NCI-H146 treated with DMSO at 0.1 percent for 48 hours (cell line): ENCODE results near the gene DGCR2.

Experiments
- DNase-seq: peaks from one replicate; lab custom pipeline; 2025; ENCODE audit not compliant: unreplicated experiment; lab: John Stamatoyannopoulos, UW

The DGCR2 gene

DNA sequence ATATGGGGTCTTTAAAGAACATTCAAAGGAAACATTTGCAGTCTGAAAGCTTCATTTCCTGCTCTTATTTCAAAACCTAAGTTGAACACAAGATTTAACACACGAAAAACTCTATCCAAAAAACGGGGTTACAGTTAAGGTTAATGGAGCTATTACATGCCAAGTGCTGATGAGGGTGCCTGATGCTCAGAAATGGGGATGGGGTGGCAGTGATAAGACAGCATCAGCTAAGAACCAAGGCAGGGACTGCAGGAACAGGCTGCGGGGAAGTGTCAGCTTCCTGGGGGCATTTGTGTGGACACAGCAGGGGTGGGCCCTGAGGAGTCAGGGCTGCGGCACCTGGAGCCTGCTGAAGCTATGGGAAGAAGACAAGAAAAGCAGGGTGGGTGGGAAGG lies 12.2 kb downstream of the DGCR2 start:
- DNase-seq, result no peak

DNA sequence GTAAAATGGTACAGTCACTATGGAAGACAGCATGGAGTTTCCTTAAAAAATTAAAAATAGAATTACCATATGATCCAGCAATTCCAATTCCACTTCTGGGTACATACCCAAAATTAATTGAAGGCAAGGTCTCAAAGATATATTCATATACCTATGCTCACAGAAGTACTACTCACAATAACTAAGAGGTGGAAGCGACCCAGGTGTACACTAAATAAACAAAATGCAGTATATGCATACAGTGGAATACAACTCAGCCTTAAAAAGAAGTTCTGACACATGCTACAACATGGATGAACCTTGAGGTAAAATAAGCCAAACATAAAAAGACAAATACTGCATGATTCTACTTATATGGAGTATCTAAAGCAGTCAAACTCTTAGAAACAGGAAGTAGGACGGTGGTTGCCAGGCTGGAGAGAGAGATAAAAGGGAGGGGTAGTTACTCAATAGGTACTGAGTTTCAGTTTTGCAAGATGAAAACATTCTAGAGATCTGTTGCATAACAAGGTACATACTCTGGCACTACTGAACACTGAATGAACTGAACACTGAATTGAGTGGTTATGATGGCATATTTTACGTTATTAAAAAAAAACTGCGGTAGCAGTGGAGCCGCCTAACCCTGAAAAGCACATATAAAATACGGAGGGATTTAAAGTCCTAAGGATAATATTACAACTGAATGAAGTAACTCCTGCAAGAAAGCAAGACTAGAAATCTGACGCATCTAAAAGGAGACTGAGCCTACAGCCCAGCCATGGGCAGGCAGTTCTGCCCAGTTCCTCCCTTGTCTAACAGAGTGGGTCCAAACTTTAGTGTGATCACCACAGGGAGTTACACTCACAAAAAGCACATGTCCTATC lies 12.8 kb downstream of the DGCR2 start:
- no peak for DNase-seq

GRCh38 chr22:19108807-19109197 lies 13.4 kb downstream of the DGCR2 start:
- no peak for DNase-seq

DNA sequence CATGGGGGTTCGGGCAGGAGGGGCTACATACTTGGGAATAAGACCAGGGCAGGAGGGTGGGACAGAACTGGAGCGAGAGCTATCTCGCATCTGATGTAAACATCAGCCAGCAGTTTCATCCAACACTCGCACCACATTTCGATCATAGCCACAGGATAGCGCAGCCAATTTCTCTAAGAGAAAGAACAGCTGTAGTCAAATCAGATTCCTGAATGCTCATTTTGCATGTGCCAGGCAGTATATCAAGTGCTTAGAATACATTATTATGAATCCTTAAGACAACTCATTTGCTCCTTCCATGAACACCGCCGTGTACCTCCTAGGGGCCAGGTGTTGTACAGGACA lies 14.5 kb downstream of the DGCR2 start:
- no peak for DNase-seq

GRCh38 chr22:19106886-19107729 lies 15.1 kb downstream of the DGCR2 start:
- no peak for DNase-seq

DNA sequence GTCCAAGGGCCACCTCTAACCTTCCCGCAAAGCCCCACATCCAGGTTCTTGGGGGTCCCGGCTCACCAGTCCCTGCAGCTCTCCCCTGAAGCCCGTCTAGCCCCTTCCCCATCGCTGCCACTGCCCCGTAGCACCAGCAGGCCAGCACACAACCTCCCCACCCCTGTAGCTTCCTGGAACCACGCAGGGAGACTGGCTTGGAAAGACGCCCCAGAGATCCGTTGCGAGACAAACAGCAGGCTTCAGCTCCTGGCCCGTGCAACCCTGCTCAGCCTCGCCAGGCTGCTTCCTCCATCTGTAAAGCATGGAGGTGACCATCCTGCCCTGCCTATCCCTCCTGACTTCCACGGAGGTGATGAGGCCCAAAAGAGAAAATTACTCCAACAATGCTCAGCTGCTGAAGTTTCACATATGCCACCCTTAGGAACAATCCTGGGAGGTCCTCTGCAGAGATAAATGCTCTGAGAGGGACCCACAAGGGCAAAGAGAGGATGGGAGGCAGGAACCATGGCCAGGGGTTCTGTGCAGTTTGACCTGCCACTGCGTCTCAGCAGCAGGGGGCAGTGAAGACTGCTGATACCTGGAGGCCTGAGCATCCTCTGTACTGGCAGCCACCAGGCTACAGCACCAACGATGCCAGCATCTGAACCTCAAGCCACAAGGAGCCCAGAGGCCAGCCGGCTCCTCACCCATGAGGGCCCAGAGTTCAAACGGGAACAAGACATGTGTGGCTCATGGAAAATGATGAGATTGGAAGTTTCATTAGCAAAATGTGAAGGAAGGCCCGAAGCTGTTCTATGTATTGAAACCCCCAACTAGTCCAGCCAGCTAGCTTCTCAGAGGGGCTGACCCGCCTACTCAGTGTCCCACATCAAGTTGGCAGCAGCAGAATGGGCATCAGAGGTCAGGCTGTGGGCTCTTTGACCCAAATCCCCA lies 16.1 kb downstream of the DGCR2 start:
- no peak for DNase-seq

DNA sequence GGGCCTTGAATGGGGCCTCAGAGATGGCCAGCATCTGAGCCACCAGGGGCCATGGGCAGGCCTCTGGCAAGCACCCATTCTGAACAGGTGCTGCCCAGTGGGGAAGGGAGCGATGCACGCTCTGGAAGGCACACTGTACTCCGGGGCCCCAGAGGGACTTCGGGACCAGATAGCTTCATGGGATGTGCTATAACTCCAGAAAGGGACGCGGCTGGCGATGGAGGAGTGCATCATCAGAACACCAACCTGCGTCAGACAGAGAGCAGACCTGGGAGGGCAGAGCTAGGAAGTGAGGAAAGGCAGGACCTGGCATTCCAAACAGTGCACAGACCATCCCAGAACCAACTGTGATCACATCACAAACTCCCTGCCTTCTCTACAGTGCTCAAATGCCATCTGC lies 16.8 kb downstream of the DGCR2 start:
- DNase-seq, result no peak

GRCh38 chr22:19103880-19104821 lies 18.1 kb downstream of the DGCR2 start:
- DNase-seq, result no peak

GRCh38 chr22:19098157-19098556 lies 24.1 kb downstream of the DGCR2 start:
- no peak for DNase-seq

GRCh38 chr22:19097518-19097917 lies 24.7 kb downstream of the DGCR2 start:
- no peak for DNase-seq

DNA sequence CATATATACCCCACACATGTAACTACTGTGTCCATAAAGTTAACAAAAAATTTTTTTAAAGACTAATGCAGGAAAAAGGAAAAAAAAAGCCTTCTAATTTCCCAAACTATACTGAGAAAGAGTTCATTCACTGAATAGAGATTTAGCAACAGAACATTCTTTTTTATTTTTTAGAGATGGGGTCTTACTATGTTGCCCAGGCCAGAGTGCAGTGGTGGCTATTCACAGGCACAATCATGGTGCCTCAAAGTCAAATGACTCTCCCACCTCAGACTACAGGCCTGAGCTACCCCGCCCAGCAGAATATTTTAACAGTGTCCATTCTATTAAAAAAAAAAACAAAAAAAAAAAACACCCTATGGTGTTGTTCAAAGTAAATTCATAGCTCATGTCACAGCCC lies 25.7 kb downstream of the DGCR2 start:
- no peak for DNase-seq

DNA sequence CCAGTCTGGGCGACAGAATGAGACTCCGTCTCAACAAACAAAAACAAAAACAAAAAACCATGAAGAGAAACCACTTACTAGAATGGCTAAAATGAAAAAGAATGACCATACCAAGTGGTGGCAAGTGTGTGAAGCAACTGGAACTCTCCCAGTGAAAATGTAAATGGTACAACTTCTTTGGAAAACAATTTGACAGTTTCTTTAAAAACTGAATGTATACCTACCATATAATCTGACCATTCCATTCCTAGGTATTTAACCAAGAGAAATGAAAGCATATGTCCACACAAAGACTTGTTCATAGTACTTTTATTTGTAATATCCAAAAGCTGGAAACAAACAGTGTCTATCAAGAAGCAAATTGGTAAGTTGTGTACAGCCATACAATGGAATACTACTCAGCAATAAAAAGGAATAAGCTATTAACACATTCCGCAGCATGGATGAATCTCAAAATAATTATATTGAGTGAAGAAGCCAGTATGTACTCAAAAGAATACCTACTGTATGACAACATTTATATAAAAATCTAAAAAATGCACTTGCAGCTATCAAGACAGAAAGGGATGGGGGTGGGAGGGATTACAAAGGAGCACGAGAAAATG lies 27.7 kb downstream of the DGCR2 start:
- no peak for DNase-seq

DNA sequence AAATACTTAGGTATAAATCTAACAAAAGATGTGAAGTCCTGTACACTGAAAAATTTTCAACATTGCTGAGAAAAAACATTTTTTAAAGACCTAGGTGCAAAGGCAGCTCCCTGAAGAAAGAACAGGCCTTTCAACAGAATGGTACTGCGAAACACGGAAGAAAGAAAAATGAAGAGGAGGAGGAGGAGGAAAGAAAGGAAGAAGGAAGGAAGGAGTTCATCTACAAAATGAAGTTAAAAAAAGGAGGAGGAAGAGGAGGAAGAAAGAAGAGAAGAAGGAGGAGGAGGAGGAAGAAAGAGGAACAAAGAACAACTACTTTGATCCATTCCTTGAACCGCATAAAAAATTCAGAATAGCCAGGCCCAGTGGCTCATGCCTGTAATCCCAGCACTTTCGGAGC lies 29.5 kb downstream of the DGCR2 start:
- DNase-seq, result no peak

GRCh38 chr22:19090586-19091127 lies 31.6 kb downstream of the DGCR2 start:
- no peak for DNase-seq

- DNase-seq, result no peak
Measured at GRCh38 chr22:19090183-19090582, 32.0 kb downstream of the DGCR2 start.

GRCh38 chr22:19088866-19089595 lies 33.2 kb downstream of the DGCR2 start:
- DNase-seq, result no peak

DNA sequence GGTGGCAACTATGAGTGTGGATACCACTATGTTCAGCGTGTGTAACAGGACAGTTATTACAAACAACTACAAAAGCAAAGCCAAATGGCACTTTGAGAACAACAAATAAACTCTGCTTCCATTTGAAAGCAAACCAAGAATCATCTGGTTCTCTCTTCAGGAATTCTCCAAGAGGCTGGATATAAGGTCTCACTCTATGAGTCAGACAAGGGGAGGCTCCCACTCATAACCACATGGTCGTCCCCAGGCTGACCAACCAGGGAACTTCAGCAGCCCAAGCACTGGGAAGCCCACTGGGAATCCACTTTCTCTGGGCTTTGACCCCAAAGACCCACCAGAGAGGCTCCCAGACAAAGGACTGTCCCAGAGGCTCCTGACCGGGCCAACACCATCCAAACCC lies 35.3 kb downstream of the DGCR2 start:
- no peak for DNase-seq

- no peak for DNase-seq
Measured at GRCh38 chr22:19086417-19086816, 35.8 kb downstream of the DGCR2 start.

DNA sequence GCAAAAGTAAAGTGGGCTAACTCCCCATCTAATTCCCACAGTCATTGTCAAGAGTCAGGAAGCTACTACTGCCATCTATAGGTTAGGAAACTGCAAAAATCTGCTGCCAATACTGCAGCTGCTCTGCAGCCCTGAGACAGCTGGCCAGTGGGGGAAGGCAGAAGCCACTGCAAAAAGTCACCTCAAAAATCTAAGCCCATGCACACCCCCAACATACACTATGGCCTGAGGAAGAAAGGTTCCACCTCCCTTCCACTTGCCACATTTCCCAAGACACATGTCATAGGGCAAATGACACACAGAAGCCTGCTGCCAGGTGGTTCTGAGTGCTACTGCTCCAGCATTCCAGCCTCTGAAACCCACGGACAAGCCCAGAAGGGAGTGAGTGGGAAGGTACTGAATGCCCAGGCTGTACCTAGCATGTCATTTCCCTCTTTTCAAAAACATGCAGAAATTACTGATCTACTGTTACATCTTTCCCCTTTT lies 36.9 kb downstream of the DGCR2 start:
- no peak for DNase-seq
